CD4-positive, alpha-beta T cell (primary cell): ENCODE results near the gene CCL1. TPM values are rescaled to one million over a fixed set of nuclear protein-coding genes. Genes with fewer than 3 reads are reported as not detected.

Experiments used
- ATAC-seq: fragments of 200-7000 bp; cut with Tn5 transposase; one replicate; pipeline ENCODE4 v1.10.0; 2022; ENCODE audit warnings: mild to moderate bottlenecking; ENCODE audit not compliant: poor library complexity
- CTCF ChIA-PET: fragments of 350-600 bp; sonication (Branson Sonifier 250); formaldehyde crosslinking; loops from one replicate; lab custom pipeline; 2021; ENCODE audit warnings: antibody characterized with exemption, inconsistent platforms; lab: Charles Lee
- POLR2A ChIA-PET: fragments of 350-600 bp; sonication (Branson Sonifier 250); formaldehyde crosslinking; loops from one replicate; lab custom pipeline; 2021; ENCODE audit warnings: antibody characterized with exemption, inconsistent platforms; lab: Charles Lee
- DNase-seq, 14 experiments: peaks; one replicate each; pipeline ENCODE4 v3.0.0-alpha.2; 2013 to 2020; ENCODE audit warnings: mixed read lengths in 2 of 14
- H3K27ac ChIP-seq, 2 donors: one replicate each; pipeline versions ENCODE4 v1.5.1 to v1.7.0; 2013; ENCODE audit warnings: low read length in 2 of 2, low read depth in 1 of 2, mild to moderate bottlenecking in 1 of 2
- H3K27me3 ChIP-seq, 2 experiments: 1 replicate in 1 of 2; 2 replicates in 1 of 2; pipeline versions ENCODE4 v1.6.1 to v1.7.0; 2013; ENCODE audit warnings: low read length in 2 of 2, control low read depth in 1 of 2, mild to moderate bottlenecking in 1 of 2, moderate library complexity in 1 of 2; ENCODE audit not compliant: insufficient read depth in 2 of 2, control insufficient read depth in 1 of 2
- H3K36me3 ChIP-seq: one replicate; pipeline ENCODE4 v1.6.1; 2013; ENCODE audit warnings: low read length, control low read depth; ENCODE audit not compliant: insufficient read depth
- H3K4me1 ChIP-seq: one replicate; pipeline ENCODE4 v1.6.1; 2013; ENCODE audit warnings: low read length, control low read depth; ENCODE audit not compliant: insufficient read depth
- H3K4me3 ChIP-seq: one replicate; pipeline ENCODE4 v1.5.1; 2013; ENCODE audit warnings: mild to moderate bottlenecking, low read length, moderate library complexity
- H3K9me3 ChIP-seq, 2 experiments: 1 replicate in 1 of 2; 2 replicates in 1 of 2; pipeline versions ENCODE4 v1.6.1 to v1.7.0; 2013; ENCODE audit warnings: low read length in 2 of 2, mild to moderate bottlenecking in 2 of 2, control low read depth in 1 of 2, moderate library complexity in 1 of 2; ENCODE audit not compliant: control insufficient read depth in 1 of 2, insufficient read depth in 1 of 2
- H3K27ac Mint-ChIP-seq: one replicate; pipeline ENCODE4 v1.8.0; 2020; ENCODE audit warnings: mixed read lengths
- H3K27me3 Mint-ChIP-seq: one replicate; pipeline ENCODE4 v1.8.0; 2021; ENCODE audit warnings: mixed read lengths
- H3K36me3 Mint-ChIP-seq: one replicate; pipeline ENCODE4 v1.8.0; 2021; ENCODE audit warnings: low read depth, mixed read lengths
- H3K4me1 Mint-ChIP-seq: one replicate; pipeline ENCODE4 v1.8.0; 2021; ENCODE audit warnings: low read depth, mixed read lengths
- H3K4me3 Mint-ChIP-seq: one replicate; pipeline ENCODE4 v1.8.0; 2020; ENCODE audit warnings: mild to moderate bottlenecking, mixed read lengths
- H3K9me3 Mint-ChIP-seq: one replicate; pipeline ENCODE4 v1.8.0; 2020; ENCODE audit warnings: mixed read lengths
- CTCF ChIP-seq: fragments of 200-600 bp; IDR thresholded peaks from one replicate; pipeline ENCODE4 v1.8.0; 2022; ENCODE audit warnings: antibody characterized with exemption, mild to moderate bottlenecking
- intact Hi-C, 2 experiments: fragments of 100-400 bp; cut with DNase I in 1 of 2; cut with micrococcal nuclease in 1 of 2; formaldehyde crosslinking; loops; one replicate each; pipeline versions ENCODE4 v1.15.1 to v1.9.0; 2023 to 2025; cut with DNase I, micrococcal nuclease
- total RNA-seq, 174 experiments: library from RNA in 2 of 174; stranded (reverse) in 2 of 174; gene quantifications; one replicate each; pipeline ENCODE4 v1.2.3 and lab custom pipeline; 2021 to 2026

Gene CCL1
- total RNA-seq, 2 experiments from 2014 or later, result not detected

GRCh38 chr17:34386343-34386696 is 23.3 kb upstream of the CCL1 start:
- H3K4me1 Mint-ChIP-seq, result peaks cover 7% of the 10 kb centered on the region
- CTCF ChIA-PET, result no interaction called here

GRCh38 chr17:34384822-34385605 is 22.0 kb upstream of the CCL1 start:
- Histone ChIP-seq H3K4me1 (peaks cover 4% of the 10 kb centered on the region), H3K27me3 (peaks cover 0 to 4% of the 10 kb centered on the region in 2 experiments), H3K27ac (no peak overlapping the region), H3K9me3 (no peaks in the 10 kb centered on the region), H3K36me3 (no peaks in the 10 kb centered on the region), H3K4me3 (no peak overlapping the region)
- CTCF ChIA-PET, result no interaction called here
- no peak for TF ChIP-seq CTCF
- POLR2A ChIA-PET, result no interaction called here
- intact Hi-C loops, result no loop called here
- no peak overlapping the region for H3K27ac Mint-ChIP-seq
- peaks cover 7% of the 10 kb centered on the region for H3K4me1 Mint-ChIP-seq
- peaks cover 8% of the 10 kb centered on the region for H3K27me3 Mint-ChIP-seq
- H3K36me3 Mint-ChIP-seq, result no peaks in the 10 kb centered on the region
- DNase-seq, result no peak
- ATAC-seq, result no peak
- H3K4me3 Mint-ChIP-seq, result no peak overlapping the region
- no peaks in the 10 kb centered on the region for H3K9me3 Mint-ChIP-seq

More at GRCh38 chr17:34386343-34386696, 23.3 kb upstream of the CCL1 start:
- Mint-ChIP-seq H3K27ac (no peak overlapping the region), H3K27me3 (peaks cover 8% of the 10 kb centered on the region), H3K9me3 (no peaks in the 10 kb centered on the region), H3K36me3 (no peaks in the 10 kb centered on the region), H3K4me3 (no peak overlapping the region)
- Histone ChIP-seq H3K27ac (no peak overlapping the region), H3K4me3 (no peak overlapping the region), H3K4me1 (peaks cover 4% of the 10 kb centered on the region), H3K9me3 (no peaks in the 10 kb centered on the region), H3K36me3 (no peaks in the 10 kb centered on the region), H3K27me3 (peaks cover 0 to 4% of the 10 kb centered on the region in 2 experiments)
- intact Hi-C loops, result no loop called here
- DNase-seq (no peak), ATAC-seq (no peak)
- TF ChIP-seq CTCF, result no peak
- POLR2A ChIA-PET, result no interaction called here

- ATAC-seq, result no peak
- Histone ChIP-seq H3K27ac (no peak overlapping the region), H3K4me3 (no peak overlapping the region), H3K36me3 (no peaks in the 10 kb centered on the region), H3K27me3 (peaks cover 0 to 4% of the 10 kb centered on the region in 2 experiments), H3K9me3 (no peaks in the 10 kb centered on the region), H3K4me1 (peaks cover 4% of the 10 kb centered on the region)
- ChIA-PET POLR2A (no interaction called here), CTCF (no interaction called here)
- no peak for TF ChIP-seq CTCF
- no peak for DNase-seq
- intact Hi-C loops, result no loop called here
- H3K9me3 Mint-ChIP-seq, result no peaks in the 10 kb centered on the region
- peaks cover 8% of the 10 kb centered on the region for H3K27me3 Mint-ChIP-seq
- peaks cover 7% of the 10 kb centered on the region for H3K4me1 Mint-ChIP-seq
- no peak overlapping the region for H3K27ac Mint-ChIP-seq
- no peaks in the 10 kb centered on the region for H3K36me3 Mint-ChIP-seq
- no peak overlapping the region for H3K4me3 Mint-ChIP-seq
Observed at GRCh38 chr17:34384271-34384670, 21.2 kb upstream of the CCL1 start.
